GM19452 (cell line): ENCODE results near the gene AKR1C1.
"Not testable (repeated sequence)": the region's sequence is repeated elsewhere in the genome, so short reads cannot be mapped to it uniquely, and the experiment has no call there.

Experiments
- ATAC-seq: cut with Tn5 transposase; IDR thresholded peaks from one replicate; pipeline ENCODE4 v1.9.1; 2021; ENCODE audit not compliant: unreplicated experiment

The AKR1C1 gene

GRCh38 chr10:4947039-4947634 lies 16.1 kb upstream of the AKR1C1 start:
- ATAC-seq = no peak

GRCh38 chr10:4947635-4948596 lies 15.3 kb upstream of the AKR1C1 start:
- no peak for ATAC-seq

- ATAC-seq = not testable (repeated sequence)
Observed at GRCh38 chr10:4951512-4952162, 11.6 kb upstream of the AKR1C1 start.

GRCh38 chr10:4953405-4953804 lies 9.8 kb upstream of the AKR1C1 start:
- no peak for ATAC-seq

GRCh38 chr10:4956088-4956487 lies 7.1 kb upstream of the AKR1C1 start:
- not testable (repeated sequence) for ATAC-seq

GRCh38 chr10:4956955-4957645 lies 6.1 kb upstream of the AKR1C1 start:
- ATAC-seq = not testable (repeated sequence)

- not testable (repeated sequence) for ATAC-seq
Observed at GRCh38 chr10:4961558-4961957, 1.7 kb upstream of the AKR1C1 start.

- ATAC-seq = not testable (repeated sequence)
Observed at GRCh38 chr10:4962308-4962707, 907 bp upstream of the AKR1C1 start.

- ATAC-seq = not testable (repeated sequence)
Observed at GRCh38 chr10:4963815-4964154, 570 bp downstream of the AKR1C1 start.

- ATAC-seq = not testable (repeated sequence)
Observed at GRCh38 chr10:4965763-4966162, 2.5 kb downstream of the AKR1C1 start.

GRCh38 chr10:4967189-4967588 lies 4.0 kb downstream of the AKR1C1 start:
- ATAC-seq = not testable (repeated sequence)

GRCh38 chr10:4969289-4969688 lies 6.1 kb downstream of the AKR1C1 start:
- ATAC-seq = not testable (repeated sequence)

- ATAC-seq = not testable (repeated sequence)
Observed at GRCh38 chr10:4970362-4970761, 7.1 kb downstream of the AKR1C1 start.

GRCh38 chr10:4972369-4973142 lies 9.3 kb downstream of the AKR1C1 start:
- ATAC-seq = not testable (repeated sequence)

GRCh38 chr10:4973294-4973693 lies 10.1 kb downstream of the AKR1C1 start:
- ATAC-seq = not testable (repeated sequence)

- ATAC-seq = not testable (repeated sequence)
Observed at GRCh38 chr10:4974400-4974799, 11.2 kb downstream of the AKR1C1 start.

GRCh38 chr10:4977025-4977424 lies 13.8 kb downstream of the AKR1C1 start:
- no peak for ATAC-seq

GRCh38 chr10:4978870-4979269 lies 15.7 kb downstream of the AKR1C1 start:
- no peak for ATAC-seq

- no peak for ATAC-seq
Observed at GRCh38 chr10:4980793-4981192, 17.6 kb downstream of the AKR1C1 start.

GRCh38 chr10:4981722-4982471 lies 18.7 kb downstream of the AKR1C1 start:
- ATAC-seq = no peak
